Upper lobe of right lung (tissue), 1 donor: ENCODE measurements around the gene ATF6. TPM values are rescaled to one million over a fixed set of nuclear protein-coding genes. Genes with fewer than 3 reads are reported as not detected.

Experiments used
- ATAC-seq: fragments of 200-7000 bp; cut with Tn5 transposase; one replicate; pipeline ENCODE4 v1.9.1; 2020; ENCODE audit warnings: mild to moderate bottlenecking, moderate library complexity
- DNase-seq: peaks from one replicate; pipeline ENCODE4 v3.0.0-alpha.2; 2020
- H3K27ac ChIP-seq: fragments of 200-600 bp; one replicate; pipeline ENCODE4 v1.8.0; 2022
- H3K27me3 ChIP-seq: fragments of 200-600 bp; one replicate; pipeline ENCODE4 v1.8.0; 2022; ENCODE audit warnings: mild to moderate bottlenecking
- H3K36me3 ChIP-seq: fragments of 200-600 bp; one replicate; pipeline ENCODE4 v1.8.0; 2022
- H3K4me1 ChIP-seq: fragments of 200-600 bp; one replicate; pipeline ENCODE4 v1.8.0; 2022
- H3K4me3 ChIP-seq: fragments of 200-600 bp; one replicate; pipeline ENCODE4 v1.8.0; 2022; ENCODE audit warnings: mild to moderate bottlenecking
- H3K9me3 ChIP-seq: fragments of 200-600 bp; one replicate; pipeline ENCODE4 v1.8.0; 2022
- intact Hi-C: fragments of 100-400 bp; cut with DNase I; formaldehyde crosslinking; loops from one replicate; pipeline ENCODE4 v1.11.0; 2022
- total RNA-seq: library from RNA; stranded (reverse); fragmentation: NEBNext Ultra II Directional; extraction: Animal tissue kit (Norgen Biotek cat#: 25700); gene quantifications from one replicate; pipeline ENCODE4 v1.2.1, GENCODE V29; 2021
- TF ChIP-seq, protein P1 (sequence below): fragments of 200-600 bp; IDR thresholded peaks from one replicate; pipeline ENCODE4 v1.8.0; 2022; ENCODE audit warnings: antibody characterized with exemption
- donor health status: DM: no; HTN: yes; CAD: no; lungs with severe emphysema.

ATF6 gene
- total RNA-seq, 1 donor from 2014 or later: 32.0 TPM

DNA sequence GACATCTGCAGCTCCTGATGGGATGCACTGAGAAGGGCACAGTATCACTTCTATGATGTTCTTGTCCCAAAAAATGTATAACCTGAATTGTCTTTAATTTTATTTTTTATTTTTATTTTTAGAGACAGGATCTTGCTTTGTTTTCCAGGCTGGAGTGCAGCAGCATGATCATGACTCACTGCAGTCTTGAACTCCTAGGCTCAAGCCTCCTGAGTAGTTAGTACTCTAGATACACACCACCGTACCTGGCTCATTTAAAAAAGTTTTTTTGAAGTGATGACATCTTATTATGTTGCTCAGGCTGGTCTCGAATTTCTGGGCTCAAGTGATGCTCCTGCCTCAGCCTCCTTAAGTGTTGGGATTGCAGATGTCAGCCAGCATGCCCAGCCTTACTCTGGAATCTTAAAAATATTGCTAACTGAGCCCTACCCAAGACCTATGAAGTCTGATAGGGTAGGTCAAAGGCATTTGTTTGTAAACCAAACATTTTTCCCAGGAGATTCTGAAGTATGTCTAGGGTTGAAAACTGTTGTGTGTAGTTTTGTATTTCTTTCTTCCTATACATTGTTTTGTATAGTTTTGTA is 68.9 kb downstream of the ATF6 start:
- H3K27ac ChIP-seq: no peak overlapping the region
- H3K9me3 ChIP-seq: no peaks in the 10 kb centered on the region
- peaks cover 20% of the 10 kb centered on the region for H3K36me3 ChIP-seq
- intact Hi-C loops: no loop called here
- no peaks in the 10 kb centered on the region for H3K27me3 ChIP-seq
- TF ChIP-seq, protein P1, sequence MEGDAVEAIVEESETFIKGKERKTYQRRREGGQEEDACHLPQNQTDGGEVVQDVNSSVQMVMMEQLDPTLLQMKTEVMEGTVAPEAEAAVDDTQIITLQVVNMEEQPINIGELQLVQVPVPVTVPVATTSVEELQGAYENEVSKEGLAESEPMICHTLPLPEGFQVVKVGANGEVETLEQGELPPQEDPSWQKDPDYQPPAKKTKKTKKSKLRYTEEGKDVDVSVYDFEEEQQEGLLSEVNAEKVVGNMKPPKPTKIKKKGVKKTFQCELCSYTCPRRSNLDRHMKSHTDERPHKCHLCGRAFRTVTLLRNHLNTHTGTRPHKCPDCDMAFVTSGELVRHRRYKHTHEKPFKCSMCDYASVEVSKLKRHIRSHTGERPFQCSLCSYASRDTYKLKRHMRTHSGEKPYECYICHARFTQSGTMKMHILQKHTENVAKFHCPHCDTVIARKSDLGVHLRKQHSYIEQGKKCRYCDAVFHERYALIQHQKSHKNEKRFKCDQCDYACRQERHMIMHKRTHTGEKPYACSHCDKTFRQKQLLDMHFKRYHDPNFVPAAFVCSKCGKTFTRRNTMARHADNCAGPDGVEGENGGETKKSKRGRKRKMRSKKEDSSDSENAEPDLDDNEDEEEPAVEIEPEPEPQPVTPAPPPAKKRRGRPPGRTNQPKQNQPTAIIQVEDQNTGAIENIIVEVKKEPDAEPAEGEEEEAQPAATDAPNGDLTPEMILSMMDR: no peak
- H3K4me1 ChIP-seq: no peaks in the 10 kb centered on the region
- DNase-seq (no peak), ATAC-seq (no peak)
- no peak overlapping the region for H3K4me3 ChIP-seq

DNA sequence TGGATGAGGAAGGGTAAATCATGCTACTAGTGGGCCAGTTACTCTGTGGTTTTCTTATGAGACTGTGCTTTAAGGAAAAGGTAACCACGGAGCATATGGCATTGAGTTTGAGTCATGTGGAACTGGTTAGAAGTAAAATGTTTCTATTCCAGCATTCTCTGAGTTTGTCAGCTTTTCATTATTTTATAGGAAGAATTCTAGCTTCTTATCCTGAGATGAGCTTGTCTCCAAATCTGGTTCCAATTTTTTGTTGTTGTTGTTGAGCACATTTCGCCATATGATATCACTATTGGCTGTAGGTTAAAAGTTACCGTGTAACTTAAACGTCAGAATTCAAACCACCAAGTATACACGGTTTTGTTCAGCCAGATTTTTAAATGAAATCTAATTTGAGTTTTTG is 69.9 kb downstream of the ATF6 start:
- DNase-seq (no peak), ATAC-seq (no peak)
- Histone ChIP-seq H3K27ac (no peak overlapping the region), H3K4me3 (no peak overlapping the region), H3K4me1 (no peaks in the 10 kb centered on the region), H3K27me3 (no peaks in the 10 kb centered on the region), H3K9me3 (no peaks in the 10 kb centered on the region), H3K36me3 (peaks cover 23% of the 10 kb centered on the region)
- TF ChIP-seq, protein P1: no peak
- intact Hi-C loops: no loop called here

DNA sequence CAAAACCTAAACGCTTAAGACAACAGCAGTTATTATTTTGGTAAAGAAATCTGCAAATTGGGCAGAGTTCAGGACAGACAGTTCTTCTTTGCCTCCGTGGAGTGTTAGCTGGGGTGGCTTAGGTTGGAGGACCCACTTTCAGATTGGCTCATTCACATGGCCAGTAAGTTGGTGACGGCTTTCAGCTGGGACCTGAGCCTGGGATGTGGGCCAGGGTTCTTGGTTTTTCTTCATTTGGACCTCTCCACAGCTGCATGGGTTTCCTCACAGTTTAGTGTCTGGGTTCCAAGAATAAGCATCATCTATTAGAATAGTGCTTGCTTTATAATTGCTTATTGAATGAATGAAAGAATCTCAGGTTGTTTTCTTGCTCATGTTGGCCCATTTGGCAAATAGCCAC is 72.2 kb downstream of the ATF6 start:
- peaks cover 33% of the 10 kb centered on the region for H3K36me3 ChIP-seq
- H3K4me3 ChIP-seq: no peak overlapping the region
- H3K9me3 ChIP-seq: no peaks in the 10 kb centered on the region
- no peak for ATAC-seq
- no peaks in the 10 kb centered on the region for H3K4me1 ChIP-seq
- DNase-seq: no peak
- intact Hi-C loops: no loop called here
- H3K27ac ChIP-seq: no peak overlapping the region
- TF ChIP-seq, protein P1: no peak
- H3K27me3 ChIP-seq: no peaks in the 10 kb centered on the region

DNA sequence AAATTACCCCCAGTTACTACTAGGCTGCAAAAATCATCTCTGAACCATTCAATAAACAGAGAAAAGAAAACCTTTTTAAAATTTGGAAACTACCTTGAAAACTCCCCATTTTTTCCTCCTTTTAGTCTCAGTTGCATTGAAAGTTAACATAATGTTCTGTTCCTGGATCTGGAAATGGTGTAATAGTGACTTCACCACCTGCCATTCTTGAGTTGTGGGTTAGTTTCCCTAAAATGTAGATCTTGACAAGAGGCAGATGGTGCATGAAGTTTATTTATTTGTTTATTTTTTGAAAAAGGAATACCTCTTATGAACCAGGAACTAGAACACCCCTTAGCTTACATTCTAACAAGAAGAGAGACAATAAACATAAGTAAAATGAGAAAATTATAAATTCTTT is 72.8 kb downstream of the ATF6 start:
- peaks cover 34% of the 10 kb centered on the region for H3K36me3 ChIP-seq
- no peak overlapping the region for H3K4me3 ChIP-seq
- H3K9me3 ChIP-seq: no peaks in the 10 kb centered on the region
- TF ChIP-seq, protein P1: no peak
- H3K27ac ChIP-seq: no peak overlapping the region
- H3K27me3 ChIP-seq: no peaks in the 10 kb centered on the region
- ATAC-seq: no peak
- no peaks in the 10 kb centered on the region for H3K4me1 ChIP-seq
- intact Hi-C loops: no loop called here
- DNase-seq: no peak

DNA sequence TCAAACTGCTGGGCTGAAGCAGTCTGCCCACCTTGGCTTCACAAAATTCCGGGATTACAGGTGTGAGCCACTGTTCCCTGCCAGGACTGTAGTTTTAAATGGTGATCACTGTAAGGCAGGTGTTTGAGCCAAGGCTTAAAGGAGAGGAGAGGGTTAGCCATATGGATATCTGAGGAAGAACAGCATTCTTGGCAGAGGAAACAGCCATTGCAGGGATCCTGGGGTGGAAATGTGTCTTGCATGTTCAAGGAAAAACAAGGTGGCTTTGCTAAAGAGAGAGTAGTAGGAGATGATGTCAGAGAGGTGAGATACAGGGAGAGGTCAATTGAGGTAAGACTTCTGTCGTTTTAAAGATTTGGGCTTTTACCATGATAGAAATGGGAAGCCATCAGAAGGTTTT is 73.5 kb downstream of the ATF6 start:
- Histone ChIP-seq H3K9me3 (no peaks in the 10 kb centered on the region), H3K4me1 (no peaks in the 10 kb centered on the region), H3K27me3 (no peaks in the 10 kb centered on the region), H3K4me3 (no peak overlapping the region), H3K36me3 (peaks cover 34% of the 10 kb centered on the region), H3K27ac (no peak overlapping the region)
- intact Hi-C loops: no loop called here
- TF ChIP-seq, protein P1: no peak
- ATAC-seq (no peak), DNase-seq (no peak)

DNA sequence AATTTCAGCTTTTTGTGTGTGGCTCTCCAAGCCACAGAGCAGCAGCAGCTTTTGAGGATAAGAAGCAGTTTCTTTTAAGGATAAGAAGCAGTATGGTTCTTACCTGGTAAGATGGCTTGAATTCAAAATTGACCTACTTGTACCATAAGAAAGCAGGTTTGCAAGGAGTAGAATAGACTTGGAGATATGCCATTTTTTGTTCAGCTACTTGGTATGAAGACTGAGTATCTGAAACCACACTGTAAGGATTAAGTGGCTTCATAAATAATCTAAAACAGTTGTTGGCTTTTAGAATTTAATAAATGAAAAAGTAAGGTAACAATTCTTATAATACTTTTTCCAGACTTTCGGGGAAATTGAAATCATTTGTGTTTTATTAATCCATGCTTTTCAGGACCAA is 74.2 kb downstream of the ATF6 start:
- Histone ChIP-seq H3K27me3 (no peaks in the 10 kb centered on the region), H3K4me3 (no peak overlapping the region), H3K9me3 (no peaks in the 10 kb centered on the region), H3K27ac (no peak overlapping the region), H3K36me3 (peaks cover 34% of the 10 kb centered on the region), H3K4me1 (no peaks in the 10 kb centered on the region)
- ATAC-seq (no peak), DNase-seq (no peak)
- intact Hi-C loops: no loop called here
- TF ChIP-seq, protein P1: no peak
